Pancreas (tissue), 10 donors: Measurements from ENCODE around the gene LRP1B. TPM values are rescaled to one million over a fixed set of nuclear protein-coding genes. Genes with fewer than 3 reads are reported as not detected.
"Not testable (repeated sequence)": the region's sequence is repeated elsewhere in the genome, so short reads cannot be mapped to it uniquely, and the experiment has no call there.

Source experiments
- ATAC-seq, 4 donors: fragments of 200-7000 bp; cut with Tn5 transposase; one replicate each; pipeline versions ENCODE4 v1.8.0 to v1.9.1; 2020; ENCODE audit warnings: mild to moderate bottlenecking in 4 of 4, moderate library complexity in 4 of 4
- DNase-seq, 6 donors: peaks; one replicate each; pipeline ENCODE4 v3.0.0-alpha.2; 2020
- FAIRE-seq: peaks from 2 replicates; lab custom pipeline; 2012; peaks lifted over from hg19 to GRCh38; lab: Jason Lieb, UNC
- H3K27ac ChIP-seq, 4 donors: fragments of 200-600 bp; sonication (generic); 1 replicate in 3 of 4; 2 replicates in 1 of 4; pipeline versions ENCODE4 v1.5.0 to v1.8.0; 2020
- H3K27me3 ChIP-seq, 4 donors: fragments of 200-600 bp; one replicate each; pipeline ENCODE4 v1.8.0; 2021
- H3K36me3 ChIP-seq, 3 donors: fragments of 200-600 bp; sonication (generic) in 1 of 3; one replicate each; pipeline versions ENCODE4 v1.5.0 to v1.8.0; 2020 to 2021
- H3K4me1 ChIP-seq, 3 donors: fragments of 200-600 bp; one replicate each; pipeline ENCODE4 v1.8.0; 2021
- H3K4me3 ChIP-seq, 4 donors: fragments of 200-600 bp; sonication (generic) in 2 of 4; one replicate each; pipeline versions ENCODE4 v1.5.0 to v1.8.0; 2020 to 2021
- H3K9me3 ChIP-seq, 4 donors: fragments of 200-600 bp; one replicate each; pipeline ENCODE4 v1.8.0; 2021
- WGBS, 2 donors: extraction: QIAGEN DNeasy Blood & Tissue Kit; methylation state at CpG; one replicate each; pipeline ENCODE4 v1.1.7; 2013; 5-methylcytosine and 5-hydroxymethylcytosine counted together
- intact Hi-C, 3 donors: fragments of 100-400 bp; cut with DNase I; formaldehyde crosslinking; loops; one replicate each; pipeline versions ENCODE4 v1.11.1 to v1.14.2; 2022
- polyA plus RNA-seq, 2 donors: library from polyadenylated mRNA; stranded (reverse); fragments of 200-250 nt; gene quantifications; one replicate each; pipeline ENCODE4 v1.2.3, GENCODE V29; 2013
- total RNA-seq, 6 donors: library from RNA; stranded (reverse); fragmentation: NEBNext Ultra II Directional in 4 of 6; extraction: Animal tissue kit (Norgen Biotek cat#: 25700) in 4 of 6; gene quantifications; one replicate each; pipeline versions ENCODE4 v1.2.1 to v1.2.4, GENCODE V29; 2021 to 2023
- TF ChIP-seq, protein P1 (sequence below), 4 donors: fragments of 200-600 bp; sonication (generic) in 3 of 4; IDR thresholded peaks; one replicate each; pipeline versions ENCODE4 v1.5.0 to v1.8.0; 2021; ENCODE audit warnings: antibody characterized with exemption in 4 of 4
- donor health status: healthy with polysubstance abuse.
- donor health status: DM: no; HTN: no; CAD: no; lungs with moderate emphysema.
- donor health status: DM: no; HTN: no; CAD: no.
- donor health status: control.
- donor health status: control.
- donor health status: Bipolar disorder and iron deficiency.
- donor health status: DM: yes; HTN: yes; CAD: no.
- donor health status: DM: no; HTN: no; CAD: no.
- donor health status: DM: no; HTN: no; CAD: no.
- donor health status: DM: yes; HTN: yes; CAD: no.

LRP1B gene
- total and polyA plus RNA-seq, 8 donors = 0.06 to 0.55 (median 0.25) TPM

DNA sequence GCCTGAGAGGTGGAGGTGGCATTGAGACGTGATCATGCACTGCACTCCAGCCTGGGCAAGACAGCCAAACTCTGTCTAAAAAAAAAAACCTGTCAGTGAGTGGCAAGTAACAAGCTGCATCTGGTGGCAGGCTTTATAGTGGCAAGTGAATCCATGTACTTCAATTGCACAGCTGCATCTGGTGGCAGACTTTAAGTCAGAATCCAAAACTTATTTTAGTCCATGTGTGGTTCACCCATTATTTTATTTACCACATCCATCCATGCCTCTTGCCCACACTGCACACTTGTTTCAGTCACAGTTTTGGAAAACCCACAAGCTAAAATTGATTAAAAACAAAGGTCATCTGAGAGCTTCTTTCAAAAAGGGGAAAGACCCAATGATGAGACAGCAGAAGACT lies 1714.2 kb downstream of the LRP1B start:
- Histone ChIP-seq H3K36me3 (no peaks in the 10 kb centered on the region), H3K27ac (no peak overlapping the region), H3K27me3 (no peaks in the 10 kb centered on the region), H3K4me3 (no peak overlapping the region), H3K9me3 (no peaks in the 10 kb centered on the region), H3K4me1 (no peaks in the 10 kb centered on the region)
- TF ChIP-seq, protein P1, sequence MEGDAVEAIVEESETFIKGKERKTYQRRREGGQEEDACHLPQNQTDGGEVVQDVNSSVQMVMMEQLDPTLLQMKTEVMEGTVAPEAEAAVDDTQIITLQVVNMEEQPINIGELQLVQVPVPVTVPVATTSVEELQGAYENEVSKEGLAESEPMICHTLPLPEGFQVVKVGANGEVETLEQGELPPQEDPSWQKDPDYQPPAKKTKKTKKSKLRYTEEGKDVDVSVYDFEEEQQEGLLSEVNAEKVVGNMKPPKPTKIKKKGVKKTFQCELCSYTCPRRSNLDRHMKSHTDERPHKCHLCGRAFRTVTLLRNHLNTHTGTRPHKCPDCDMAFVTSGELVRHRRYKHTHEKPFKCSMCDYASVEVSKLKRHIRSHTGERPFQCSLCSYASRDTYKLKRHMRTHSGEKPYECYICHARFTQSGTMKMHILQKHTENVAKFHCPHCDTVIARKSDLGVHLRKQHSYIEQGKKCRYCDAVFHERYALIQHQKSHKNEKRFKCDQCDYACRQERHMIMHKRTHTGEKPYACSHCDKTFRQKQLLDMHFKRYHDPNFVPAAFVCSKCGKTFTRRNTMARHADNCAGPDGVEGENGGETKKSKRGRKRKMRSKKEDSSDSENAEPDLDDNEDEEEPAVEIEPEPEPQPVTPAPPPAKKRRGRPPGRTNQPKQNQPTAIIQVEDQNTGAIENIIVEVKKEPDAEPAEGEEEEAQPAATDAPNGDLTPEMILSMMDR (IDR thresholded peaks at IDR 0.05) = no peak
- FAIRE-seq (no peak), ATAC-seq (no peak), DNase-seq (no peak)
- 56 to 60% methylated on average over 1 of the region's 1 CpG for WGBS, 2 donors
- intact Hi-C loops = no loop called here

DNA sequence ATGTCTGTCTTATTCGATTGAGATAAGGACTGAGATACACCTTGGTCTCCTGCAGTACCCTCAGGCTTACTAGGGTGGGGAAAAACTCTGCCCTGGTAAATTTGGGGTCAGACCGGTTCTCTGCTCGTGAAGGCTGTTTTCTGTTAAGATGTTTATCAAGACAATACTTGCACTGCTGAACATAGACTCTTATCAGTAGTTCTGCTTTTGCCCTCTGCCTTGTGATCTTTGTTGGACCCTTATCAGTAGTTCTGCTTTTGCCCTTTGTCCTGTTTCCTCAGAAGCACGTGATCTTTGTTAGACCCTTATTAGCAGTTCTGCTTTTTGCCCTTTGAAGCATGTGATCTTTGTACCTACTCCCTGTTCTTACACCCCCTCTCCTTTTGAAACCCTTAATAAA lies 1715.8 kb downstream of the LRP1B start:
- ATAC-seq, H3K27ac ChIP-seq, intact Hi-C loops, DNase-seq, H3K27me3 ChIP-seq, H3K4me1 ChIP-seq, H3K36me3 ChIP-seq, H3K4me3 ChIP-seq, H3K9me3 ChIP-seq, FAIRE-seq: not testable (repeated sequence)
- 41 to 53% methylated on average over 4 of the region's 4 CpGs for WGBS, 2 donors

DNA sequence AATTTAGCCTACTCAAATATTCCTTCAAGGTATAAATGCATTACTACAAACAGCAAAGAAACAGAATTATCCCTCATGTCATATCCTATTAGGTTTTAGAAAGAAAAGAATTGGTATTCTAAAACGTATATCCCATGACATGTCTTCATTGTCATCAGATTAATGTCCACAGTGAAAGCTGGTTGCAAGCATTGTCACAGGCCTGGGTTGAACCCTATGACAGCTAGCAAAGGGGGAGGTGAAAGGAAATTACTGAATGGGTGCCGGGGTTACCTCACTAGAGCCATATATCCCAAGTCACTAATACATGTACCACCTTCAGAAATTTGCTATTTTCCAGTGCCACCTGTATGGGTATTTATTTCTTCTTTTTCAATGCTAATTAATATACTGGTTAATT lies 1720.1 kb downstream of the LRP1B start:
- TF ChIP-seq, protein P1 (IDR thresholded peaks at IDR 0.05) = no peak
- DNase-seq = no peak
- Histone ChIP-seq H3K9me3 (no peaks in the 10 kb centered on the region), H3K27me3 (no peaks in the 10 kb centered on the region), H3K4me3 (no peak overlapping the region), H3K27ac (no peak overlapping the region), H3K36me3 (no peaks in the 10 kb centered on the region), H3K4me1 (no peaks in the 10 kb centered on the region)
- intact Hi-C loops = no loop called here
- ATAC-seq = no peak
- FAIRE-seq = no peak
- 55 to 59% methylated on average over 2 of the region's 2 CpGs for WGBS, 2 donors

DNA sequence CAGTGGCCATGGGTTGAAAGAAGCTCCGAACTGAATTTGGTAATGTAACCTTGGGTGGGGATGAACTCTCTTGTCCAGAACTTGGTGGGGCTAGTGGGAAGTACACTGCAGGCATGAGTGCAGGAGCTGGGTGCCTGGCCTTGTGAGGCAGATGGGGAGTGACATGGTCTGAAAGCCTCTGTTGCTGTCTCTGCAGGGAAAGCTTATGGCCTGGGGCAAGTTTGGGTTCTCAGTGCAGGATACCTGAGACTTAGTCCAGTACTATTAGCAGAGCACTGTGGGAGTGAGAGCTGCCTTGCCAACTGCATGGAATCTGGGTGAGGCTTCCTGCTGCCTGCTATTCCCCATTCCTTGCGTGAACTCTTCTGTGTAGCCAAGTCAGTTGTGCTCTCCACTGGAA lies 1729.8 kb downstream of the LRP1B start:
- no peak overlapping the region for H3K4me3 ChIP-seq
- no peak for DNase-seq
- TF ChIP-seq, protein P1 (IDR thresholded peaks at IDR 0.05) = no peak
- no peaks in the 10 kb centered on the region for H3K27me3 ChIP-seq
- H3K9me3 ChIP-seq = no peaks in the 10 kb centered on the region
- H3K27ac ChIP-seq = no peak overlapping the region
- no peak for ATAC-seq
- intact Hi-C loops = no loop called here
- no peak for FAIRE-seq
- no peaks in the 10 kb centered on the region for H3K4me1 ChIP-seq
- no peaks in the 10 kb centered on the region for H3K36me3 ChIP-seq
- 73 to 76% methylated on average over 2 of the region's 2 CpGs for WGBS, 2 donors

DNA sequence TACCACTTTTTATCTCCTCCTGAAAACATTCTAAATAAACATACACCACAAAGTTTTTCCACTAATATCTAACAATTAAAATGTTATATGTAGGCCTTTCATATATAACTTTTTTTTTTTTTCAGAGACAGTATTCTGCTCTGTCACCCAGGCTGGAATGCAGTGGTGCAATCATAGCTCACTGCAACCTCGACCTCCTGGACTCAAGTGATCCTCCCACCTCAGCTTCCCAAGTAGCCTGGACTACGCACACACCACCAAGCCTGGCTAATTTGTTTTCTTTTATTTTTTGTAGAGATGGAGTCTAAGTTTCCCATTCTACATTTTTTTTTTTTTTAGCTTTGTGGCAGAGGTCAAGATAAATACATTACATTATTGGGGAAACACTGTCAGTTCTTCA lies 1738.0 kb downstream of the LRP1B start:
- H3K9me3 ChIP-seq = no peaks in the 10 kb centered on the region
- H3K27ac ChIP-seq = no peak overlapping the region
- no peak for ATAC-seq
- no peaks in the 10 kb centered on the region for H3K4me1 ChIP-seq
- H3K4me3 ChIP-seq = no peak overlapping the region
- TF ChIP-seq, protein P1 (IDR thresholded peaks at IDR 0.05) = no peak
- no peaks in the 10 kb centered on the region for H3K36me3 ChIP-seq
- DNase-seq = no peak
- intact Hi-C loops = no loop called here
- WGBS, 2 donors = 56 to 58% methylated on average over 2 of the region's 2 CpGs
- H3K27me3 ChIP-seq = no peaks in the 10 kb centered on the region
- no peak for FAIRE-seq
